Neural cell (in vitro differentiated cells): ENCODE data around the gene ZNF622. TPM values are rescaled to one million over a fixed set of nuclear protein-coding genes. Genes with fewer than 3 reads are reported as not detected.

ENCODE experiments used
- H2AFZ ChIP-seq: fragments of 200-600, 300-800 bp; sonication (generic), shearing (Covaris generic); 2 replicates; pipeline ENCODE4 v1.6.0; 2014; ENCODE audit warnings: low read depth, mild to moderate bottlenecking, antibody characterized with exemption, low read length, moderate library complexity
- H3F3A ChIP-seq: fragments of 200-600 bp; shearing (Covaris generic); 2 replicates; pipeline ENCODE4 v1.6.1; 2016; ENCODE audit warnings: mild to moderate bottlenecking, moderate library complexity, mixed read lengths, antibody characterized with exemption, low read length; ENCODE audit not compliant: insufficient read depth, poor library complexity, severe bottlenecking
- H3K27ac ChIP-seq: fragments of 200-600, 300-800 bp; sonication (generic), shearing (Covaris generic); 2 replicates; pipeline ENCODE4 v1.5.1; 2014; ENCODE audit warnings: mild to moderate bottlenecking, low read length, moderate library complexity
- H3K27me3 ChIP-seq: fragments of 300-800, 200-600 bp; sonication (generic), shearing (Covaris generic); 2 replicates; pipeline ENCODE4 v1.6.0; 2014; ENCODE audit warnings: mild to moderate bottlenecking, low read depth, low read length, moderate library complexity; ENCODE audit not compliant: insufficient read depth
- H3K36me3 ChIP-seq: fragments of 300-800, 200-600 bp; sonication (generic), shearing (Covaris generic); 2 replicates; pipeline ENCODE4 v1.5.1; 2014; ENCODE audit warnings: mild to moderate bottlenecking, antibody characterized with exemption, low read length, moderate library complexity; ENCODE audit not compliant: insufficient read depth
- H3K4me2 ChIP-seq: fragments of 300-800, 200-600 bp; sonication (generic), shearing (Covaris generic); 2 replicates; pipeline ENCODE4 v1.6.0; 2014; ENCODE audit warnings: mild to moderate bottlenecking, low read length
- H3K4me3 ChIP-seq: fragments of 300-800, 200-600 bp; sonication (generic), shearing (Covaris generic); 2 replicates; pipeline ENCODE4 v1.5.1; 2014; ENCODE audit warnings: mild to moderate bottlenecking, low read length, moderate library complexity
- H3K79me2 ChIP-seq: fragments of 200-600 bp; shearing (Covaris generic); replicated peaks from 2 replicates; pipeline ENCODE4 v1.6.0; 2014; ENCODE audit warnings: mild to moderate bottlenecking, low read length, moderate library complexity; ENCODE audit not compliant: insufficient read depth
- H3K9ac ChIP-seq: fragments of 300-800, 200-600 bp; sonication (generic), shearing (Covaris generic); 2 replicates; pipeline ENCODE4 v1.6.1; 2016; ENCODE audit warnings: mild to moderate bottlenecking, low read length, mixed read lengths
- H3K9me2 ChIP-seq: fragments of 200-600 bp; shearing (Covaris generic); 2 replicates; pipeline ENCODE4 v1.6.1; 2016; ENCODE audit warnings: mild to moderate bottlenecking, low read length, mixed read lengths; ENCODE audit not compliant: insufficient read depth
- H3K9me3 ChIP-seq: fragments of 200-600, 300-800 bp; sonication (generic), shearing (Covaris generic); 2 replicates; pipeline ENCODE4 v1.6.1; 2016; ENCODE audit warnings: mild to moderate bottlenecking, mixed run types, low read length, moderate library complexity, mixed read lengths
- H4K20me1 ChIP-seq: fragments of 200-600 bp; shearing (Covaris generic); 2 replicates; pipeline ENCODE4 v1.6.1; 2016; ENCODE audit warnings: mild to moderate bottlenecking, mixed run types; ENCODE audit not compliant: insufficient read depth
- EP300 ChIP-seq: fragments of 450-650 bp; conservative IDR thresholded peaks from 2 replicates; pipeline ENCODE4 v1.6.1; 2014; ENCODE audit warnings: antibody characterized with exemption, mild to moderate bottlenecking, moderate library complexity; ENCODE audit not compliant: poor library complexity, severe bottlenecking
- EZH2 ChIP-seq: fragments of 200-600, 300-800 bp; shearing (Covaris generic), sonication (generic); IDR thresholded peaks from 2 replicates; pipeline ENCODE4 v1.6.1; 2014; ENCODE audit warnings: antibody characterized with exemption, low read length, borderline replicate concordance, mild to moderate bottlenecking; ENCODE audit not compliant: insufficient read depth, poor library complexity, severe bottlenecking
- MXI1 ChIP-seq: fragments of 450-650 bp; conservative IDR thresholded peaks from 2 replicates; pipeline ENCODE4 v1.6.1; 2014; ENCODE audit warnings: antibody characterized with exemption, mild to moderate bottlenecking; ENCODE audit not compliant: poor library complexity, severe bottlenecking
- POLR2AphosphoS5 ChIP-seq: IDR thresholded peaks from 2 replicates; pipeline ENCODE4 v1.6.1; 2012
- RAD21 ChIP-seq: fragments of 450-650 bp; conservative IDR thresholded peaks from 2 replicates; pipeline ENCODE4 v1.6.1; 2014; ENCODE audit warnings: antibody characterized with exemption, mild to moderate bottlenecking, moderate library complexity
- SMC3 ChIP-seq: fragments of 450-650 bp; conservative IDR thresholded peaks from 2 replicates; pipeline ENCODE4 v1.6.1; 2014; ENCODE audit warnings: antibody characterized with exemption, mild to moderate bottlenecking, moderate library complexity; ENCODE audit not compliant: poor library complexity
- TAF1 ChIP-seq: IDR thresholded peaks from 2 replicates; pipeline ENCODE4 v1.6.1; 2012; ENCODE audit warnings: low read depth
- polyA plus RNA-seq: library from polyadenylated mRNA; depleted of rRNA; stranded (reverse); fragments of >200 nt; gene quantifications from 2 replicates; pipeline ENCODE4 v1.2.3, GENCODE V29; 2014
- TF ChIP-seq, protein P1 (sequence below): fragments of 450-650 bp; IDR thresholded peaks from 2 replicates; pipeline ENCODE4 v1.5.1; 2014; ENCODE audit warnings: antibody characterized with exemption, mild to moderate bottlenecking, moderate library complexity; ENCODE audit not compliant: poor library complexity, severe bottlenecking
- TF ChIP-seq, protein P2 (sequence below): IDR thresholded peaks from 2 replicates; pipeline ENCODE4 v1.6.1; 2012; ENCODE audit warnings: borderline replicate concordance

The ZNF622 gene
- polyA plus RNA-seq, 1 donor from 2014 or later: 45.9 TPM

DNA sequence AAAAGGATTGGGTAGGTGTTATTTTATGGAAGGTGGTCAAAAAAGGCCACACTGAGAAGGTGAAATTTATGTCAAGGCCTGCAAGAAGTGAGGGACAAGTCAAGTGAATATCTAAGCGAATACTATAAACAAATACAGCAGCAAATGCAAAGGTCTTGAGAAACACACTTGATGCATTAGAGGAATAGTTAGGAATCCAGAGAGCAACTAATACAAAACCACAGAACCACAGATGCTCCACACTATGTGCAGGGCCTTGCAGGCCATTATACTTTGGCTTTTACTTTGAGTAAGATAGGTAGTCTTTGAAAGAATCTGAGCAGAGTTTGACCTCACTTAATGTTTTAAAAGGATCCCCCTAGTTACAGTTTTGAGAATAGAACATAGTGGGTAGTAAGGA, 4.6 kb downstream of the ZNF622 start:
- H3K27ac ChIP-seq: no peak overlapping the region
- H3K4me2 ChIP-seq: no peak overlapping the region
- no peaks in the 10 kb centered on the region for H3K27me3 ChIP-seq
- TF ChIP-seq RAD21 (no peak), EZH2 (no peak), TAF1 (no peak), SMC3 (no peak), POLR2AphosphoS5 (no peak), MXI1 (no peak), EP300 (no peak)
- TF ChIP-seq, protein P1, sequence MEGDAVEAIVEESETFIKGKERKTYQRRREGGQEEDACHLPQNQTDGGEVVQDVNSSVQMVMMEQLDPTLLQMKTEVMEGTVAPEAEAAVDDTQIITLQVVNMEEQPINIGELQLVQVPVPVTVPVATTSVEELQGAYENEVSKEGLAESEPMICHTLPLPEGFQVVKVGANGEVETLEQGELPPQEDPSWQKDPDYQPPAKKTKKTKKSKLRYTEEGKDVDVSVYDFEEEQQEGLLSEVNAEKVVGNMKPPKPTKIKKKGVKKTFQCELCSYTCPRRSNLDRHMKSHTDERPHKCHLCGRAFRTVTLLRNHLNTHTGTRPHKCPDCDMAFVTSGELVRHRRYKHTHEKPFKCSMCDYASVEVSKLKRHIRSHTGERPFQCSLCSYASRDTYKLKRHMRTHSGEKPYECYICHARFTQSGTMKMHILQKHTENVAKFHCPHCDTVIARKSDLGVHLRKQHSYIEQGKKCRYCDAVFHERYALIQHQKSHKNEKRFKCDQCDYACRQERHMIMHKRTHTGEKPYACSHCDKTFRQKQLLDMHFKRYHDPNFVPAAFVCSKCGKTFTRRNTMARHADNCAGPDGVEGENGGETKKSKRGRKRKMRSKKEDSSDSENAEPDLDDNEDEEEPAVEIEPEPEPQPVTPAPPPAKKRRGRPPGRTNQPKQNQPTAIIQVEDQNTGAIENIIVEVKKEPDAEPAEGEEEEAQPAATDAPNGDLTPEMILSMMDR: no peak
- TF ChIP-seq, protein P2, sequence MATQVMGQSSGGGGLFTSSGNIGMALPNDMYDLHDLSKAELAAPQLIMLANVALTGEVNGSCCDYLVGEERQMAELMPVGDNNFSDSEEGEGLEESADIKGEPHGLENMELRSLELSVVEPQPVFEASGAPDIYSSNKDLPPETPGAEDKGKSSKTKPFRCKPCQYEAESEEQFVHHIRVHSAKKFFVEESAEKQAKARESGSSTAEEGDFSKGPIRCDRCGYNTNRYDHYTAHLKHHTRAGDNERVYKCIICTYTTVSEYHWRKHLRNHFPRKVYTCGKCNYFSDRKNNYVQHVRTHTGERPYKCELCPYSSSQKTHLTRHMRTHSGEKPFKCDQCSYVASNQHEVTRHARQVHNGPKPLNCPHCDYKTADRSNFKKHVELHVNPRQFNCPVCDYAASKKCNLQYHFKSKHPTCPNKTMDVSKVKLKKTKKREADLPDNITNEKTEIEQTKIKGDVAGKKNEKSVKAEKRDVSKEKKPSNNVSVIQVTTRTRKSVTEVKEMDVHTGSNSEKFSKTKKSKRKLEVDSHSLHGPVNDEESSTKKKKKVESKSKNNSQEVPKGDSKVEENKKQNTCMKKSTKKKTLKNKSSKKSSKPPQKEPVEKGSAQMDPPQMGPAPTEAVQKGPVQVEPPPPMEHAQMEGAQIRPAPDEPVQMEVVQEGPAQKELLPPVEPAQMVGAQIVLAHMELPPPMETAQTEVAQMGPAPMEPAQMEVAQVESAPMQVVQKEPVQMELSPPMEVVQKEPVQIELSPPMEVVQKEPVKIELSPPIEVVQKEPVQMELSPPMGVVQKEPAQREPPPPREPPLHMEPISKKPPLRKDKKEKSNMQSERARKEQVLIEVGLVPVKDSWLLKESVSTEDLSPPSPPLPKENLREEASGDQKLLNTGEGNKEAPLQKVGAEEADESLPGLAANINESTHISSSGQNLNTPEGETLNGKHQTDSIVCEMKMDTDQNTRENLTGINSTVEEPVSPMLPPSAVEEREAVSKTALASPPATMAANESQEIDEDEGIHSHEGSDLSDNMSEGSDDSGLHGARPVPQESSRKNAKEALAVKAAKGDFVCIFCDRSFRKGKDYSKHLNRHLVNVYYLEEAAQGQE: no peak
- no peaks in the 10 kb centered on the region for H3K9me3 ChIP-seq
- H3F3A ChIP-seq: no peaks in the 10 kb centered on the region
- no peak overlapping the region for H3K9ac ChIP-seq
- peaks cover 10% of the 10 kb centered on the region for H3K36me3 ChIP-seq
- peaks cover 28% of the 10 kb centered on the region for H3K79me2 ChIP-seq
- no peak overlapping the region for H3K4me3 ChIP-seq
- no peaks in the 10 kb centered on the region for H3K9me2 ChIP-seq
- no peaks in the 10 kb centered on the region for H4K20me1 ChIP-seq
- no peak overlapping the region for H2AFZ ChIP-seq

DNA sequence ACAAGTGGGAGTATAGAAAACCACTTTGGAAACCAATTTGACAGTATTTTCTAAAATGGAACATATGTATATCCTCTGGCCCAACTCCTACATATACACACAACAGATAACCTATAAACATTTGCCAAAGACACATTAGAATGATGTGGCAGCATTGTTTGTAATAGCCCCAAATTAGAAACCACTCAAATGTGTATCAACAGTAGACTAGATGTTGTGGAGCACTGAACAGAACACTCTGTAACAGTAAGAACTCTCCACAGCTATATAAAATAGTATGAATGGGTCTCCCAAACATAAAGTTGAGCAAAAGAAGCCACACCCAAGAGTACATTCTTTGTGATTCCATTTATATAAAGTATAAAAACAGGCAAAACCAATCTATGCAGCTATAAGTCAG, 6.1 kb downstream of the ZNF622 start:
- Histone ChIP-seq H4K20me1 (no peaks in the 10 kb centered on the region), H3K27ac (no peak overlapping the region), H3K4me3 (no peak overlapping the region), H3F3A (no peaks in the 10 kb centered on the region), H3K4me2 (no peak overlapping the region), H3K9me2 (no peaks in the 10 kb centered on the region), H3K27me3 (no peaks in the 10 kb centered on the region), H3K79me2 (peaks cover 27% of the 10 kb centered on the region), H2AFZ (no peak overlapping the region), H3K9ac (no peak overlapping the region), H3K36me3 (peaks cover 16% of the 10 kb centered on the region), H3K9me3 (no peaks in the 10 kb centered on the region)
- TF ChIP-seq POLR2AphosphoS5 (no peak), EZH2 (no peak), RAD21 (no peak), EP300 (no peak), MXI1 (no peak), SMC3 (no peak), TAF1 (no peak)
- TF ChIP-seq, protein P1: no peak
- TF ChIP-seq, protein P2: no peak
